HG02571 (cell line): ENCODE results near the gene IVNS1ABP.
A peak's percentile ranks its signal among the peaks of the same experiment; 100 is the strongest.
"Not testable (repeated sequence)": the region's sequence is repeated elsewhere in the genome, so short reads cannot be mapped to it uniquely, and the experiment has no call there.

ENCODE experiments used
- ATAC-seq: cut with Tn5 transposase; IDR thresholded peaks from one replicate; pipeline ENCODE4 v1.9.1; 2021; ENCODE audit warnings: mild to moderate bottlenecking, moderate library complexity; ENCODE audit not compliant: unreplicated experiment

The IVNS1ABP gene

DNA sequence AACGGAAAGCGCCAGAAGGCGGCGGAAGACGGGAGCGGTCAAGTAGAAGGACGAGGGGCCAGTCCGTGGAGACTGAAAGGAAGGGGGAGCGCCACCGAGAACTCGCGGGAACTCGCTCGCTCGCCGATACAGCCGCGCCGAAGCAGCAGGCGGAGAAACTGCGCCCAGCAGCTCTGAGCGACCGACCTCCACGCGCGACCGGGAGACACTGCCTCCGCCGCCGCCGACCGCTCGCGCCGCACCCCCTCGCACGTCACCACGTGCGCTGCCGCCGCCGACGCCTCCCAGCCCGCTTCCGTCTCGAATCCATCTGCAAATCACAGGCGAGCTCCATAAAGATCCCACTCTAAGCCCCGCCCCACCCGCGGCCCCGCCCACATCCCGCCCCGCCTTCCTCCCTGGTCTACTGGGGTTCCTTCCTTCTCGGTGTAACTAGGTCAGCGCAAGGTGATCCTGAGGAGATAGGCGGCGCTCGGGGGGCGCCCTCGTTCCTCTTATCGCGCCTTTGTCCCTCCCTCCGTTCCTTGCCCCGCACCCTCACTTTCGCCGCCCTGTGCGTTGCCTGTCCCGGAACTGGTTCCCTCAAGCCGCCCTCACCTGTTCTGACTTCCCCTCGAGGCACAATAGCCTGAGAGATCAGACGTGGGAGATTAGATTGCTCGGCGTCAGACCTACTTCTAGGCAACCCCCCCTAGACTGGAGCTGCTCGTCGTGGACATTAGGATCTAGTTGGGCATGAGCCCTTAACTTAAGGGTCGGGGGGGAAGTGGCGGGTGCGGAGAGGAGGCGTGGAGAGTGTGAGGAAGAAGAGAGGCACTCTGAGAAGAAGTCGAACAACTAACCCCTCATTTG is at the start of gene IVNS1ABP:
Gene IVNS1ABP (minus strand): TSS at position 210 of the 852 bp plus-strand sequence. CDS start 7,750 bp downstream, outside the sequence.
- ATAC-seq, result peak; percentile 70

DNA sequence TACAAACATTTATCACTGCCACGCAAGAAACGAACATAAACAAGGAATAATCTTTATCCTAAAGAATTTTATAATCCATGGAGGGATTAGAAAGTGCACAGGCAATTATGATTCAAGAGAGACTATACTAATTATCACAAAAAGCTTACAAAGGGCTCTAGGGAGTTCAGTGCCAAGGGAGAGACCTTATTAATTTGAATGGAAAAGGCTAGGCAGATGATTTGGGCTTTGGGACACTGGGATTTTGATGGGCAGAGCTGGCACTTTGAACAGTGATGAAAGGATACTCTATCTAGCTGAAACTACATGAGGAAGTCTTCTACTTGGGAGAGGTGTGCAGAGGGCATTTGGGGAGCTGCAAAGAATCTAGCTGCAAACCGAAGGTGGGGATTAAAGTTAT is 48.9 kb upstream of the IVNS1ABP start:
- ATAC-seq, result no peak

DNA sequence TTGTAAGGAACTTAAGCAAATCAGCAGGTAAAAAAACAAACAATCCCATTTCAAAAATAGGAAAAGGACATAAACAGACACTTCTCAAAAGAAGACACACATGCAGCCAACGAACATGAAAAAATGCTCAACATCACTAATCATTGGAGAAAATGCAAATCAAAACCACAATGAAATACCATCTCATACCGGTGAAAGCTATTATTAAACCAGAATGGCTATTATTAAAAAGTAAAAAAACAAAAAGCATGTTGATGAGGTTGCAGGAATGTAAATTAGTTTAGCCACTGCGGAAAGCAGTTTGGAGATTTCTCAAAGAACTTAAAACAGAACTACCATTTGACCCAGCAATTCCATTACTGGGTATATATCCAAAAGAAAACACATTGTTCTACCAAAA is 47.5 kb upstream of the IVNS1ABP start:
- ATAC-seq, result not testable (repeated sequence)

DNA sequence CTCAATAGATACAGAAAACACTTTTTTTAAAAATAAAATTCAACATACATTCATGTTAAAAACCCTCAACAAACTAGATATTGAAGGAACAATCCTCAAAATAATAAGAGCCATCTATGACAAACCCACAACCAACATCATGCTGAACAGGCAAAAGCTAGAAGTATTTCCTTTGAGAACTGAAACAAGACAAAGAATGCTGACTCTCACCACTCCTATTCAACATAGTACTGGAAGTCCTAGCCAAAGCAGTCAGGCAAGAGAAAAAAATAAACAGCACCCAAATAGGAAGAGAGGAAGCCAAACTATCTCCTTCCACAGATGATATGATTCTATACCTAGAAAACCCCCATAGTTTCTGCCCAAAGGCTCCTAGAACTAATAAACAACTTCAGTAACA is 46.2 kb upstream of the IVNS1ABP start:
- ATAC-seq, result no peak

DNA sequence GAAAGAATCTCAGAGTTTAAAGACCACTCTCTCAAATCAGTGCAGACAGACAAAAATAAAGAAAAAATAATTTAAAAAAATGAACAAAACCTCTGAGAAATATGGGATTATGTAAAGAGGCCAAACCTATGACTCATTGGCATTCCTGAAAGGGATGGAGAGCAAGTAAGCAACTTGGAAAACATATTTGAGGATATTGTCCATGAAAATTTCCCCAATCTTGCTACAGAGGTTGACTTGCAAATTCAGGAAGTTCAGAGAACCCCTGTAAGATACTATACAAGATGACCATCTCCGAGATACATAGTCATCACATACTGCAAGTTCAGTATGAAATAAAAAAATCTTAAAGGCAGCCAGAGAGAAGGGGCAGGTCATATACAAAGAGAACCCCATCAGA is 43.7 kb upstream of the IVNS1ABP start:
- no peak for ATAC-seq

DNA sequence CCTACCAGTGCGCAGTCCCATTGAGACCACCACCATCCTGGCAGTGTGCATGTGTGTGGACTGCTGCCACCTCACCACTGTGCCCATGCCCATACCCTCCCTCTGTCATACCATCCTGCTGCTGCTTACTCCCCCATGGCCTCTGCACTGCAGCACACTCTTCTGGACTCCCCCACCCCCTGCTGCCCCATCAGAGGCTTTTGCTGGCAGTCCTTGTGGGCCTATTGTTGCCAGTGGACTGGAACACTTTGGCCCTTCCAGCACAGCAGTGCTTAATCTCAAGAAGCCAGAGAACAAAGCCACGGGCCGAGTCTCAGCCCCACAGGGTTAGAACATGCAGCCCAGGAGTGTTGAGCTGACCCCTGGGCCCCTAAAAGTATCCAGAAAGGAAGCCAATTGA is 41.9 kb upstream of the IVNS1ABP start:
- no peak for ATAC-seq

DNA sequence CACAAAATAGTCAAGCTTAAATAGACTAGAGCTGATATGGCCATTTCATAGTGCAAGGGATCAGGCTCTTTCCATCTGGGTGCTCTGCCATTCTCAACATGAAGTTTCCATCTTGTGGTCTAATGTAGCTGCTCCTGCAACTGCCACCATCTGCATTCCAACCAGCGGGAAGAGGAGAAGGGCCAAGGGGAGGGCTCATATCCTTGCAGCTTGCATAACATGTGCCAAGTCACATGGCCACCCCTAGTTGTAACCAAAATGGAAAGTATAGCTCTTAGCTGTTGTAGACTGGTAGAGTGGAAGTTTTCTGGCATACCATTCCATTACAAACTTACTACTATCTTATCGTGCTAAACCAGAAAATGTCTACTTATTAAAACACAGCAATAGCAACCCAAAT is 38.9 kb upstream of the IVNS1ABP start:
- no peak for ATAC-seq

DNA sequence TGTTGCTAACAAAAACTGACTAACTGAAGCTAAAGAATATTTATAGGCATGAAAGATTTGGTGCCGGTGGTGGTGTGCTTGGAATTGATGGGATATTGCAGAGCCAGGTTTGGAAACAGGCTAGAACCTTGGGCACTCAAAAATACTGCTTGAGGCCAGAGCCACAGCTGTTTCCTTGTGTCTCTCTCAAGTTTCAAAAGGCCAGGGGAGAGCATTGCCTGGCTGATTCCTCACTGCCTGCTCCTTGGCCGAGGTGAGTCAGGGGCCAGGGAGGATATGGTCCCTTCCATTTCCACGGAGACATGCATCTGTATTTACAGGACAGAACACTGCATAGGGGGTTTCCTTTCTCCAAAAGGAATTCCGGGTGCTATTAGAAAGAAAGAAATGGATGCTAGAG is 36.1 kb upstream of the IVNS1ABP start:
- ATAC-seq, result no peak

GRCh38 chr1:185351734-185352466 is 34.9 kb upstream of the IVNS1ABP start:
- no peak for ATAC-seq

- no peak for ATAC-seq
These were observed 33.0 kb upstream of the IVNS1ABP start for GRCh38 chr1:185350027-185350442.

DNA sequence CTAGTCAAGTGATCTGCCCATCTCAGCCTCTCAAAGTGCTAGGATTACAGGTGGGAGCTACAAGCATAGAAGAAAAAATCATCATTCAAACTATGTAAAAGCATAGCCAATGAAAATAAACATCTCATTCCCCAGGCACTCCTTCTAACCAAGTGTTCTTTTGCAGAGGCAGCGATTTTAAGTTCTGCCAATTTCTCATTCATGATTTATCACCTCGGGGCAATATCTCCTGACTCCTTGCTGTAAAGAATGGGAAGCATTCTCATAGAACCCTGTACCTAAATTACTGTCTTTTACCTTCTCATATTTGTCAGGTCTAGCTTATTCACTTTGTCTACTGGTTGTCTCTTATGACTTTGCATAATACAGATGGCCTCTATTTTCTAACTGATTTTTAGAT is 32.5 kb upstream of the IVNS1ABP start:
- ATAC-seq, result no peak

- ATAC-seq, result no peak
These were observed 31.9 kb upstream of the IVNS1ABP start for GRCh38 chr1:185348985-185349384.

DNA sequence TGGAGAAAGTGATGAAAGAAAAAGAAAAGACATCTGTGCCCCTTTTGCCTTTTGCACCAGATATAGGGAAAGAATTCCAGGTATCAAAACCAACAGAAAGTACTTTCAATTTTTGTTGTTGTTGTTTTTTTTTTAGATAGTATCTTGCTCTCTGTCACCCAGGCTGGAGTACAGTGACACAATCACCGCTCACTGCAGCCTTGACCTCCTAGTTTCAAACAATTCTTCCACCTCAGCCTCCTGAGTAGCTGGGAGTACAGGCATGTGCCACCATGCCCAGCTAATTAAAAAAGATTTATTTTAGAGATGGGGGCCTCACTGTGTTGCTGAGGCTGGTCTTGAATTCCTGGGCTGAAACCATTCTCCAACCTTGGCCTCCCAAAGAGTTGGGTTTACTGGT is 31.3 kb upstream of the IVNS1ABP start:
- ATAC-seq, result no peak

DNA sequence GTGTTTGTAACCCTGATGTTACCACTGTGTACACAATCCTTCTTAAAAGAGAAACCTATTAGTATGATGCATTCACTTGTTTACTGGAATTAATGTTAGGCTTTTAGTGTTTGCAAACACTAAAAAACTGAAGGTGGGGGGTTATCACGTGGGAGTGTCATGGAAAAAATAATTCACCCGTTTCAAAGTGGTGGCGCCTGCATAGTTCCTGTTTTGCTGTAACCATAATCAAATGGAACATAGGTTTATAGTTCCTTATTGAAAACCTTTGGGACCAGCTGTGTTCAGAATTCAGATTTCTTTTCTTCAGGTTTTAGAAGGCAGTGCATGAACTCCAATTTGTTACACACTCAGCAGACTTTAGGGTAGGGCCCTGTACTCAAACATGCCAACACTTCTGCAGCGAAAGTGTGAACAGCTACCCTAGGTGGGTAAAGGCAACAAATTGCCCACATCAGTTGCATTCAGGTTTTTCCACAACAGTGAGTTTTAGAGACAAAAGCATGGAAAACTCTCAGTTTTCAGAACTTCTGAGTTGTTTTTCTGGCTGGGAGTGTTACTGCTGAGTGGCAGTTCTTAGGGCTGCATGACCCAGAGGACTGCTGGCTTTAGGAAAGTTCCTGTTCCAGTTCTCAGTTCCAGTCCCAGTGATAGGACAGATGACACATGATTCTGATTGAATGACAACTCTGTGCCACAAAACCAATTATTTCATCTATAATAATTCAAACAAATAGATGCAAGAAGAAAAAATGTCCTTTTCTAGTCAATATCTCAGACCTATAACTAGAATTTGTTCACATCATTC is 29.1 kb upstream of the IVNS1ABP start:
- peak; percentile 58 for ATAC-seq

GRCh38 chr1:185343306-185343705 is 26.3 kb upstream of the IVNS1ABP start:
- ATAC-seq, result no peak

- no peak for ATAC-seq
These were observed 25.7 kb upstream of the IVNS1ABP start for GRCh38 chr1:185342672-185343259.

- no peak for ATAC-seq
These were observed 25.0 kb upstream of the IVNS1ABP start for GRCh38 chr1:185342017-185342416.

- no peak for ATAC-seq
These were observed 24.2 kb upstream of the IVNS1ABP start for GRCh38 chr1:185341196-185341781.

DNA sequence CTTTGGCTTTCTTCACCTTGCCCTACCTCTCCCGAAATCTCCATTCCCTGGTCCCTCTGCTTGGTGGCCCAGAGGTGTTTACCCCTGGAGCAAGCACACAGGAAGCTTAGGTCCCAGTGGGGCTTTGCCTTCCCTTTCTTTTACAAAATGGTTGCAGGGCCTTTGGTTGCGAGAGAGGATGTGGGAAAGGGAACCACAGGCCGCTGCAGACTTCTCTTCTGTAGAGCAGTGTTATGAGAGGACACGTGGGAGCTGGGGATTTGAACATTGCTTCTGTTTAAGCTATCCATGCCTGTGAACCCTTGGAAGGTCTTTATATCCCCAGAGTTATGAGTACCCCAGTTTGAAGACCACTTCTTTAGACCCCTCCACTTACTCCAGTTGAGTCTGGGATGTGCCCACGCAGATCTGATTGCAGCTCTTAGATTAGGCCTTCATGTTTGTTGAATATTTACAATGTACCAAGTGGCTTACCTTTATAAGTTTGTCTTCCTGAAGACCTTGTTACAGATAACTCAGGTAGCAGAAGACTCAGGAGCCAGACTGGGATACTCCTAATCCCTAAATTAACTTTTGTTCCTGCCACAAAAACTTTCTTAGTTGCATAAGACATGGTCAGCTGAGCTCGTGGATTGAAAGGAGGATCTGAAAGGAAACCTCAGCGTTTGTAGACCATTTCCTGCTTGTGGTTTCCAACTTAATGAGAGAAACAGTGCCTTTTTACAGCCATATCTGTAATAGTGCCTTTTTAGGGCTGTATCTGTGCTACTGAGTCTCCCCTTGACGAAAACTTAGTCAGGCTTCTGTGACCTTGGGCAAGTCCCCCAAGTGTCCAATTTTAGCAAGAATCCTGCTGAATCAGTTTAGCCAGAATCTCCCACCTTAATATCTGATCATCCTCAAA is 21.9 kb upstream of the IVNS1ABP start:
- ATAC-seq, result peak; percentile 97

- ATAC-seq, result no peak
These were observed 20.2 kb upstream of the IVNS1ABP start for GRCh38 chr1:185337246-185337645.
